SK-N-SH treated with all-trans-retinoic acid at 6 μM for 48 hours (cell line): ENCODE results near the gene DGAT2.

Source experiments
- ATAC-seq: fragments of 200-7000 bp; cut with Tn5 transposase; 3 replicates; pipeline ENCODE4 v1.9.1; 2020; ENCODE audit warnings: mild to moderate bottlenecking, moderate library complexity
- ARNTL ChIP-seq: fragments of 450-650 bp; formaldehyde crosslinking; IDR thresholded peaks from 2 replicates; pipeline ENCODE4 v1.5.0; 2020; ENCODE audit warnings: low read depth, mild to moderate bottlenecking, moderate library complexity, borderline replicate concordance
- BACH2 ChIP-seq: fragments of 250-450 bp; sonication (Bioruptor Pico); IDR thresholded peaks from 2 replicates; pipeline ENCODE4 v1.9.0; 2021; ENCODE audit warnings: mild to moderate bottlenecking, borderline replicate concordance
- CSRNP3 ChIP-seq: fragments of 250-450 bp; sonication (Bioruptor Pico); IDR thresholded peaks from 2 replicates; pipeline ENCODE4 v1.5.1; 2021; ENCODE audit warnings: mild to moderate bottlenecking, moderate library complexity
- GLIS3 ChIP-seq: fragments of 250-450 bp; sonication (Bioruptor Pico); IDR thresholded peaks from 2 replicates; pipeline ENCODE4 v1.5.0; 2020; ENCODE audit warnings: mild to moderate bottlenecking, moderate library complexity
- ISL1 ChIP-seq: fragments of 250-450 bp; sonication (Bioruptor Pico); IDR thresholded peaks from 2 replicates; pipeline ENCODE4 v2.1.2; 2022; ENCODE audit warnings: mild to moderate bottlenecking, moderate library complexity
- OSR1 ChIP-seq: fragments of 250-450 bp; sonication (Bioruptor Pico); IDR thresholded peaks from 2 replicates; pipeline ENCODE4 v1.8.0; 2022; ENCODE audit warnings: moderate library complexity, mild to moderate bottlenecking, inconsistent platforms
- PATZ1 ChIP-seq: fragments of 250-450 bp; sonication (Bioruptor Pico); IDR thresholded peaks from 2 replicates; pipeline ENCODE4 v1.8.0; 2020; ENCODE audit warnings: mild to moderate bottlenecking, moderate library complexity, borderline replicate concordance
- POU6F1 ChIP-seq: fragments of 250-450 bp; sonication (Bioruptor Pico); IDR thresholded peaks from 2 replicates; pipeline ENCODE4 v1.8.0; 2021; ENCODE audit warnings: low read depth, mild to moderate bottlenecking, moderate library complexity, borderline replicate concordance
- PPARA ChIP-seq: fragments of 250-450 bp; sonication (Bioruptor Pico); IDR thresholded peaks from 2 replicates; pipeline ENCODE4 v1.5.0; 2020; ENCODE audit warnings: mild to moderate bottlenecking, borderline replicate concordance
- RARB ChIP-seq: fragments of 250-450 bp; sonication (Bioruptor Pico); IDR thresholded peaks from 2 replicates; pipeline ENCODE4 v1.8.0; 2021; ENCODE audit warnings: mild to moderate bottlenecking, moderate library complexity
- SNAI2 ChIP-seq: fragments of 250-450 bp; sonication (Bioruptor Pico); IDR thresholded peaks from 2 replicates; pipeline ENCODE4 v1.5.0; 2020; ENCODE audit warnings: mild to moderate bottlenecking, moderate library complexity
- TSHZ2 ChIP-seq: fragments of 250-450 bp; sonication (Bioruptor Pico); IDR thresholded peaks from 2 replicates; pipeline ENCODE4 v1.5.0; 2020; ENCODE audit warnings: mild to moderate bottlenecking, moderate library complexity
- ZC3H10 ChIP-seq: fragments of 250-450 bp; sonication (Bioruptor Pico); IDR thresholded peaks from 2 replicates; pipeline ENCODE4 v1.5.1; 2021; ENCODE audit warnings: mild to moderate bottlenecking, moderate library complexity
- ZFP3 ChIP-seq: fragments of 250-450 bp; sonication (Bioruptor Pico); IDR thresholded peaks from 2 replicates; pipeline ENCODE4 v1.5.0; 2020; ENCODE audit warnings: mild to moderate bottlenecking, moderate library complexity
- ZFP30 ChIP-seq: fragments of 450-650 bp; formaldehyde crosslinking; IDR thresholded peaks from 2 replicates; pipeline ENCODE4 v1.5.0; 2022; ENCODE audit warnings: mild to moderate bottlenecking, moderate library complexity
- ZNF565 ChIP-seq: fragments of 450-650 bp; formaldehyde crosslinking; conservative IDR thresholded peaks from 2 replicates; pipeline ENCODE4 v1.5.0; 2020; ENCODE audit warnings: low read depth, mild to moderate bottlenecking, moderate library complexity
- ZNF70 ChIP-seq: fragments of 450-650 bp; formaldehyde crosslinking; IDR thresholded peaks from 2 replicates; pipeline ENCODE4 v1.5.0; 2020; ENCODE audit warnings: mild to moderate bottlenecking, moderate library complexity

DGAT2 gene

GRCh38 chr11:75762158-75762557, 6.4 kb upstream of the DGAT2 start (continued):
- no peak for TF ChIP-seq TSHZ2 (CRISPR knock-in tag)
- no peak for TF ChIP-seq PPARA (CRISPR knock-in tag)
- no peak for TF ChIP-seq OSR1 (CRISPR knock-in tag)
- no peak for TF ChIP-seq ZNF565 (CRISPR knock-in tag)
- TF ChIP-seq PATZ1, result no peak
- no peak for TF ChIP-seq SNAI2 (CRISPR knock-in tag)
- no peak for TF ChIP-seq ZFP30
- TF ChIP-seq CSRNP3 (CRISPR knock-in tag), result no peak
- TF ChIP-seq GLIS3 (CRISPR knock-in tag), result no peak
- no peak for TF ChIP-seq RARB (CRISPR knock-in tag)
- no peak for TF ChIP-seq ARNTL (CRISPR knock-in tag)

GRCh38 chr11:75762885-75763284, 5.7 kb upstream of the DGAT2 start:
- TF ChIP-seq BACH2 (CRISPR knock-in tag), result no peak
- TF ChIP-seq GLIS3 (CRISPR knock-in tag), result no peak
- TF ChIP-seq SNAI2 (CRISPR knock-in tag), result no peak
- TF ChIP-seq ISL1 (CRISPR knock-in tag), result no peak
- no peak for TF ChIP-seq ZC3H10 (CRISPR knock-in tag)
- no peak for TF ChIP-seq ZNF70 (CRISPR knock-in tag)
- TF ChIP-seq CSRNP3 (CRISPR knock-in tag), result no peak
- no peak for TF ChIP-seq PATZ1
- no peak for TF ChIP-seq ZFP30
- no peak for TF ChIP-seq RARB (CRISPR knock-in tag)
- TF ChIP-seq ZFP3 (CRISPR knock-in tag), result no peak
- no peak for TF ChIP-seq POU6F1 (CRISPR knock-in tag)
- no peak for ATAC-seq

GRCh38 chr11:75763846-75764245, 4.7 kb upstream of the DGAT2 start:
- no peak for ATAC-seq
- no peak for TF ChIP-seq POU6F1 (CRISPR knock-in tag)
